GM18873 (cell line): ENCODE data around the gene NRAP.

Experiments
- ATAC-seq: cut with Tn5 transposase; IDR thresholded peaks from one replicate; pipeline ENCODE4 v1.9.1; 2021; ENCODE audit warnings: mild to moderate bottlenecking, moderate library complexity, moderate number of reproducible peaks; ENCODE audit not compliant: unreplicated experiment, low FRiP score

Gene NRAP

GRCh38 chr10:113563306-113564088, 100.3 kb downstream of the NRAP start:
- ATAC-seq: peak; percentile 93

GRCh38 chr10:113562704-113563103, 101.1 kb downstream of the NRAP start:
- no peak for ATAC-seq

- ATAC-seq: no peak
These were observed 101.8 kb downstream of the NRAP start for GRCh38 chr10:113562069-113562468.

- ATAC-seq: no peak
These were observed 102.6 kb downstream of the NRAP start for GRCh38 chr10:113561214-113561613.

- no peak for ATAC-seq
These were observed 103.8 kb downstream of the NRAP start for GRCh38 chr10:113560071-113560470.

GRCh38 chr10:113557903-113558321, 105.9 kb downstream of the NRAP start:
- no peak for ATAC-seq

GRCh38 chr10:113557424-113557862, 106.4 kb downstream of the NRAP start:
- no peak for ATAC-seq

- ATAC-seq: no peak
These were observed 108.1 kb downstream of the NRAP start for GRCh38 chr10:113555751-113556150.

GRCh38 chr10:113555245-113555644, 108.6 kb downstream of the NRAP start:
- no peak for ATAC-seq

- no peak for ATAC-seq
These were observed 109.6 kb downstream of the NRAP start for GRCh38 chr10:113554214-113554613.

GRCh38 chr10:113553149-113553548, 110.7 kb downstream of the NRAP start:
- ATAC-seq: no peak

GRCh38 chr10:113552701-113553100, 111.1 kb downstream of the NRAP start, which contains the start of gene HABP2:
Gene HABP2 (plus strand): TSS chr10:113553053. CDS start chr10:113553122, 69 bp downstream.
- ATAC-seq: no peak

GRCh38 chr10:113552014-113552413, 111.8 kb downstream of the NRAP start:
- ATAC-seq: no peak

- ATAC-seq: no peak
These were observed 113.5 kb downstream of the NRAP start for GRCh38 chr10:113550365-113550764.

- ATAC-seq: no peak
These were observed 114.0 kb downstream of the NRAP start for GRCh38 chr10:113549856-113550255.

GRCh38 chr10:113547426-113547825, 116.4 kb downstream of the NRAP start:
- ATAC-seq: no peak

GRCh38 chr10:113544392-113544791, 119.4 kb downstream of the NRAP start:
- no peak for ATAC-seq

- ATAC-seq: no peak
These were observed 120.5 kb downstream of the NRAP start for GRCh38 chr10:113543107-113543955.

GRCh38 chr10:113541549-113541927, 122.3 kb downstream of the NRAP start:
- no peak for ATAC-seq

GRCh38 chr10:113540845-113541548, 122.8 kb downstream of the NRAP start:
- no peak for ATAC-seq

GRCh38 chr10:113539789-113540188, 124.1 kb downstream of the NRAP start:
- no peak for ATAC-seq
